Activated T-cell treated with anti-CD3 and anti-CD28 coated beads, Interleukin-2, amount 50 U/mL, for 72 hours (primary cell): ENCODE data around the gene ERLEC1. TPM values are rescaled to one million over a fixed set of nuclear protein-coding genes. Genes with fewer than 3 reads are reported as not detected.
"Not testable (repeated sequence)": the region's sequence is repeated elsewhere in the genome, so short reads cannot be mapped to it uniquely, and the experiment has no call there.

Experiments
- ATAC-seq, 2 donors: fragments of 150-1000 bp; cut with Tn5 transposase; replicated peaks in 1 of 2; 2 replicates each; pipeline ENCODE4 v1.10.0; 2021; ENCODE audit warnings: moderate library complexity in 2 of 2, mild to moderate bottlenecking in 1 of 2
- DNase-seq, 2 donors: peaks; one replicate each; pipeline ENCODE4 v3.0.0; 2021 to 2022; ENCODE audit warnings: mixed read lengths in 1 of 2
- H3K27ac Mint-ChIP-seq: one replicate; pipeline ENCODE4 v1.8.0; 2022; ENCODE audit warnings: mild to moderate bottlenecking, moderate library complexity, mixed read lengths
- H3K27me3 Mint-ChIP-seq: one replicate; pipeline ENCODE4 v1.8.0; 2022; ENCODE audit warnings: low read depth, mixed read lengths
- H3K36me3 Mint-ChIP-seq, 2 donors: one replicate each; pipeline ENCODE4 v1.8.0; 2022; ENCODE audit warnings: mixed read lengths in 2 of 2, mild to moderate bottlenecking in 1 of 2; ENCODE audit not compliant: insufficient read depth in 2 of 2
- H3K4me1 Mint-ChIP-seq: one replicate; pipeline ENCODE4 v1.8.0; 2022; ENCODE audit warnings: low read depth, mixed read lengths
- H3K4me3 Mint-ChIP-seq, 2 donors: one replicate each; pipeline ENCODE4 v1.8.0; 2022; ENCODE audit warnings: mild to moderate bottlenecking in 2 of 2, mixed read lengths in 2 of 2, moderate library complexity in 2 of 2
- H3K9me3 Mint-ChIP-seq, 2 donors: one replicate each; pipeline ENCODE4 v1.8.0; 2022; ENCODE audit warnings: mixed read lengths in 2 of 2
- total RNA-seq, 2 donors: library from RNA; stranded (reverse); gene quantifications; one replicate each; pipeline ENCODE4 v1.2.3, GENCODE V29; 2022

The ERLEC1 gene
- total RNA-seq, 2 donors from 2014 or later, result 24.4 to 31.4 TPM

DNA sequence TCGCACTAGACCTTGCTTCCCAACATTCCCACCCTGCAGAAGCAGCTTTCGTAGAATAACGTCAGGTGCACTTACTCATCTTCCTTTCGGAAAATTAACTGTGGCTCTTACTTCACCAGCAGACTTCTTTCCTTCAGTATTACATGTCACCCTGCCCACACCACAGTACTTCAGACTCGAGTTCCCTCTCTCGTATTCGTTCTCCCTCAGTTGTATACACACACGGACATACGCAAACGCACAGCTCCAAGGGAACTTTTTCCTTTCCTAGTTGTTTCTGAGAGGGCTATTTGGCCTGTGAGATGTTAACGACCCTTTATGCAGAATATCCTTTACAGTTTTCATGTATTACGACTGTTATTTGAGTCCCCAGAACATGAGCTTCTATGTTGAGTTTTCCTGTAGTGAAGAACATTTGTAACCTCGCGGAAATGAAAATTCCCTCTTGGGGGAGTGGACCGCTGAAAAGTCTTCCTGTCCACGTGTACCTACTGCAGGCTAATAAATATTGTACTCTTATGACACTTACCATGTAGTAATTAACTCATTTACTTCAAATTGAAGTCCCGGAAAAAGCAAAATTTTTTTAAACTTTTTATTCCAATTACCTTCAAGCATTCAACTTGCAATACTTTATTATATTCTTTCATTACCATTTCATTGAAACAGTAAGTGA, 908 bp downstream of the ERLEC1 start:
- peaks cover 52% of the 10 kb centered on the region for H3K4me1 Mint-ChIP-seq
- H3K27ac Mint-ChIP-seq, result peak overlapping the region; percentile 93
- peak overlapping the region; percentile 96 to 99 for H3K4me3 Mint-ChIP-seq
- H3K27me3 Mint-ChIP-seq, result no peaks in the 10 kb centered on the region
- H3K36me3 Mint-ChIP-seq, result peaks cover 8 to 9% of the 10 kb centered on the region in 2 donors
- ATAC-seq, result peak; percentile 27 to 30
- DNase-seq, result peak; percentile 18 to 20
- H3K9me3 Mint-ChIP-seq, result no peaks in the 10 kb centered on the region

DNA sequence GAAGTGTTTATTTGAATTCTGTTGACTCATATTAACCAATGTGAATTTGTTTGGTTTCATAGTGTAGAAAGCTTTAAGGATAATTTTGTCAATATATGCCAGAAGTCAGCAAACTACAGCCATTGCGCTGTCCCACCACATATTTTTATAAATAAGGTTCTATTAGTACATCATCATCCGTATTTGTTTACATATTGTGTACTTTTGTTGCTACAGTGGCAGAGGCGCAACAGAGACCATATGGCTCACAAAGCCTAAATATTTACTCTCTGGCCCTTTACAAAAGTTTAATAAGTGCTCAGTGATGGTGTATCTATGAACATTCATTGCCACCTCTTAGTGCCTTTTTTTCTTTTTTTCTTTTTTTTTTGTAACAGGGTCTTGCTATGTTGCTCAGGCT, 6.4 kb downstream of the ERLEC1 start:
- H3K27me3 Mint-ChIP-seq, result no peaks in the 10 kb centered on the region
- H3K4me1 Mint-ChIP-seq, result peaks cover 20% of the 10 kb centered on the region
- no peaks in the 10 kb centered on the region for H3K9me3 Mint-ChIP-seq
- no peak overlapping the region for H3K4me3 Mint-ChIP-seq
- H3K36me3 Mint-ChIP-seq, result peaks cover 0 to 4% of the 10 kb centered on the region in 2 donors
- ATAC-seq (no peak), DNase-seq (no peak)
- no peak overlapping the region for H3K27ac Mint-ChIP-seq

DNA sequence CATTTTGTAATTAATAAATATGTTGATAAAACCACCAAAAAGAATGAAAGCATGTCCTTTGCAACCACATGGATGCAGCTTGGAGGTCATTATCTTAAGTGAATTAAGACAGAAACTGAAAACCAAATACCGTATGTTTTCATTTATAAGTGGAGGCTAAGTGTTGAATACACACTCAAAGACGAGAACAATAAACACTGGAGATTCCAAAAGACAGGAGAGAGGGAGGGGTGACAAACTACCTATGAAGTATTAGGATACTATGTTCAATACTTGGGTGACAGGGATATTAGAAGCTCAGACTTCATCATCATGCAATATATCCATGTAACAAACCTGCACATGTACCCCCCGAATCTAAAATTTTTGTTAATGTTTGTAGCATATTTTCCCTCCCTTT, 7.0 kb downstream of the ERLEC1 start:
- no peaks in the 10 kb centered on the region for H3K27me3 Mint-ChIP-seq

GRCh38 chr2:53801547-53801946, 14.7 kb downstream of the ERLEC1 start:
- Mint-ChIP-seq H3K4me1 (no peaks in the 10 kb centered on the region), H3K27me3 (no peaks in the 10 kb centered on the region), H3K9me3 (no peaks in the 10 kb centered on the region), H3K36me3 (peaks cover 4 to 22% of the 10 kb centered on the region in 2 donors), H3K27ac (no peak overlapping the region), H3K4me3 (no peak overlapping the region)
- DNase-seq (no peak), ATAC-seq (no peak)

More for the DNA sequence above, 7.0 kb downstream of the ERLEC1 start:
- no peak overlapping the region for H3K4me3 Mint-ChIP-seq
- peaks cover 14% of the 10 kb centered on the region for H3K4me1 Mint-ChIP-seq
- no peaks in the 10 kb centered on the region for H3K9me3 Mint-ChIP-seq
- peaks cover 0 to 4% of the 10 kb centered on the region in 2 donors for H3K36me3 Mint-ChIP-seq
- ATAC-seq (no peak), DNase-seq (no peak)
- peak overlapping the region; percentile 33 for H3K27ac Mint-ChIP-seq

GRCh38 chr2:53802617-53803151, 15.8 kb downstream of the ERLEC1 start:
- Mint-ChIP-seq H3K27ac (peak overlapping the region; percentile 21), H3K9me3 (no peaks in the 10 kb centered on the region), H3K4me1 (no peaks in the 10 kb centered on the region), H3K36me3 (peaks cover 5 to 27% of the 10 kb centered on the region in 2 donors), H3K27me3 (no peaks in the 10 kb centered on the region), H3K4me3 (no peak overlapping the region)
- ATAC-seq, result no peak
- no peak for DNase-seq

DNA sequence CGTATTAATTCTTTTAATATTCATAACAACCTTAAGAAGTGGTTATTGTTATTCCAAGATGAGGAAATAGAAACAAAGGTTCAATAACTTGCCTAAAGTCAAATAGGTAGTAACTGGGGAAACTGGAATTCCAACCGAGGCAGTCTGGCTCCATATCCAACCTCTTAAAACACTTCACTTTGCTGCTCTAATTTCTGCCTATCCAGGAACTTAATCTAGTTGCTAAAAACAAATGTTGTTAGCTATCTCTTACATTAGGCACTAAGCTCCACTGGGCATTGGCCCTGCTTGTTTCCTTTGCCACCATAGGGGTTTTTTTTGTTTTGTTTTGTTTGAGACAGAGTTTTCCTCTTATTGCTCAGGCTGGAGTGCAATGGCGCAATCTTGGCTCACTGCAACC, 24.8 kb downstream of the ERLEC1 start:
- H3K4me3 Mint-ChIP-seq, result no peak overlapping the region
- ATAC-seq, result no peak
- H3K4me1 Mint-ChIP-seq, result no peaks in the 10 kb centered on the region
- DNase-seq, result no peak
- H3K9me3 Mint-ChIP-seq, result no peaks in the 10 kb centered on the region
- peaks cover 5 to 21% of the 10 kb centered on the region in 2 donors for H3K36me3 Mint-ChIP-seq
- no peak overlapping the region for H3K27ac Mint-ChIP-seq
- H3K27me3 Mint-ChIP-seq, result no peaks in the 10 kb centered on the region

DNA sequence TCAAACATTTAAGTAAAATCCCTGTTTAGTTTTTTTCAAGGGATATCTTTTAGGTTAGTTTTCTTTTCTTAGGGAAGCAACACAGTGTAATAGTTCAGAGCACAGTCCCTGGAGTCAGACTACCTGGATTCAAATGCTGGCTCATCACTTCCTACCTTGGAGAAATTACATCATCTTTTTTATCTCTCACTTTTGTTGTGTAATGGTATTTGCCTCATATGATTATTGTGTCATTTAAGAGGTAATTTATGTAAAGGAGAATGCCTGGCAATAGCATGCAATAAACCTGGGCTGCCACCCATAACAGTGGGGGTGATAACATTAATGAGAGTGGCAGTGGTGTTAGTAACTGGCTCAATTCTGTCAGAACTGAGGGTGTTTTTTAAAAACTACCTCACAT, 26.3 kb downstream of the ERLEC1 start:
- no peaks in the 10 kb centered on the region for H3K4me1 Mint-ChIP-seq
- ATAC-seq, result no peak
- peaks cover 3 to 19% of the 10 kb centered on the region in 2 donors for H3K36me3 Mint-ChIP-seq
- peak overlapping the region; percentile 15 for H3K27ac Mint-ChIP-seq
- no peak for DNase-seq
- H3K27me3 Mint-ChIP-seq, result no peaks in the 10 kb centered on the region
- H3K4me3 Mint-ChIP-seq, result no peak overlapping the region
- no peaks in the 10 kb centered on the region for H3K9me3 Mint-ChIP-seq

DNA sequence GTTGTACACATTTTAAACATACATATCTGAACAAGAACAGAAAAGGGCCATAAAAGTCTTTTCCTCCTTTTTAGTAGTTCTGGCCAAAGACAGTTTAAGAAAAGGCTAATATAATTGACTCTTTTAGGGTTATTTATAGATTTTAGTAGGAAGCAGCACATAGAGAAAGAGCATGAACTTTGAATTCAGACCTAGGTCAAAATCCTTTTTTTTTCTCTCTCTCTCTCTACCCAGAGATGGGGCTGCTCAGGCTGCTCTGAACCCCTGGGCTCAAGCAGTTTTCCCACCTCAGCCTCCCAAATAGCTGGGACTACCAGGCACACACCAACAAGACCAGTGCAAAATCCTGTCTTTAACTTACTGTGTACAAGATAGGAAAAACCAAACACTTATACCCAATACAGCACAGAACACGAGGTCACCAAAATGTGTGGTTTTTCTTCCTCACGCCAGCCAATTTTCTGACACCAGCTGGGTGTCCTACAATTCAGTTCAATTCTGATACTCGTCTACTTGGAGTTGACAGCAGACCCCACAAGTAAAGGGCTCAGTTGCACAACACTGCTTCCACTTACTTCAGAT, 32.1 kb downstream of the ERLEC1 start:
- Mint-ChIP-seq H3K4me1 (no peaks in the 10 kb centered on the region), H3K9me3 (no peaks in the 10 kb centered on the region), H3K36me3 (peaks cover 0 to 19% of the 10 kb centered on the region in 2 donors), H3K27ac (no peak overlapping the region), H3K27me3 (no peaks in the 10 kb centered on the region), H3K4me3 (no peak overlapping the region)
- ATAC-seq (no peak), DNase-seq (no peak)

GRCh38 chr2:53819634-53820033, 32.8 kb downstream of the ERLEC1 start:
- no peak for DNase-seq
- no peak for ATAC-seq
- Mint-ChIP-seq H3K4me1 (no peaks in the 10 kb centered on the region), H3K27me3 (no peaks in the 10 kb centered on the region), H3K27ac (no peak overlapping the region), H3K4me3 (no peak overlapping the region), H3K9me3 (no peaks in the 10 kb centered on the region), H3K36me3 (peaks cover 0 to 17% of the 10 kb centered on the region in 2 donors)

DNA sequence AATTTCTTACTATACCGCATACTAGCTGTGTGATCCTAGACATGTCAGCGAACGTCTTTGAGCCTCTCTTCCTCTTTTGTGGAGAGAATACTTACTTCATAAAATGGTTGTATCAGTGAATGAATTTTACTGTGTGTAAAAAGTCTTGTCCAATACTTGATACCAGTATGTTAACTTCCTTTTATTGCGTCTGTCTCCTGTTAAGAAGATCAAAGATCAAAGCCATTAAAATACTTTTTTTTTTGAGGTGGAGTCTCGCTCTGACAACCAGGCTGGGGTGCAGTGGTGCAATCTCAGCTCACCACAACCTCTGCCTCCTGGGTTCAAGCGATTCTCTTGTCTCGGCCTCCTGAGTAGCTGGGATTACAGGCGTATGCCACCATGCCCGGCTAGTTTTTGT, 33.2 kb downstream of the ERLEC1 start:
- Mint-ChIP-seq H3K4me3 (no peak overlapping the region), H3K27me3 (no peaks in the 10 kb centered on the region), H3K36me3 (peaks cover 0 to 16% of the 10 kb centered on the region in 2 donors), H3K9me3 (no peaks in the 10 kb centered on the region), H3K27ac (no peak overlapping the region), H3K4me1 (no peaks in the 10 kb centered on the region)
- ATAC-seq, result no peak
- no peak for DNase-seq

GRCh38 chr2:53820711-53821110, 33.9 kb downstream of the ERLEC1 start:
- DNase-seq (no peak), ATAC-seq (no peak)
- no peak overlapping the region for H3K4me3 Mint-ChIP-seq
- no peaks in the 10 kb centered on the region for H3K4me1 Mint-ChIP-seq
- H3K9me3 Mint-ChIP-seq, result no peaks in the 10 kb centered on the region
- H3K27me3 Mint-ChIP-seq, result no peaks in the 10 kb centered on the region
- no peak overlapping the region for H3K27ac Mint-ChIP-seq
- peaks cover 0 to 9% of the 10 kb centered on the region in 2 donors for H3K36me3 Mint-ChIP-seq

DNA sequence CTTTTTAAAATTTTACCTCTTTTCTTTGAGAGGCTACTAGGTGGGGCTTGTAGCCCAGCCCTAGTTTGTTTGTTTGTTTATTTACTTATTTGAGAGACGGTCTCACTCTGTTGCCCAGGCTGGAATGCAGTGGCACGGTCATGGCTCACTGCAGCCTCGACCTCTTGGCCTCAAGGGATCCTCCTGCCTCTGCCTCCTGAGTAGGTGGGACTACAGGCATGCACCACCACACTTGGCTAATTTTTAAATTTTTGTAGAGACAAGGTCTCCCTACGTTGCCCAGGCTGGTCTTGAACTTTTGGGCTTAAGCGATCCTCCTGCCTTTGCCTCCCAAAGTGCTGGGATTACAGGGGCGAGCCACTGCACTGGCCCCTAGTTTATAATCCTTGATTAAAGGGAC, 35.0 kb downstream of the ERLEC1 start:
- peaks cover 0 to 9% of the 10 kb centered on the region in 2 donors for H3K36me3 Mint-ChIP-seq
- DNase-seq (no peak), ATAC-seq (no peak)
- H3K4me3 Mint-ChIP-seq, result no peak overlapping the region
- H3K27ac Mint-ChIP-seq, result no peak overlapping the region
- no peaks in the 10 kb centered on the region for H3K4me1 Mint-ChIP-seq
- no peaks in the 10 kb centered on the region for H3K27me3 Mint-ChIP-seq
- H3K9me3 Mint-ChIP-seq, result no peaks in the 10 kb centered on the region

DNA sequence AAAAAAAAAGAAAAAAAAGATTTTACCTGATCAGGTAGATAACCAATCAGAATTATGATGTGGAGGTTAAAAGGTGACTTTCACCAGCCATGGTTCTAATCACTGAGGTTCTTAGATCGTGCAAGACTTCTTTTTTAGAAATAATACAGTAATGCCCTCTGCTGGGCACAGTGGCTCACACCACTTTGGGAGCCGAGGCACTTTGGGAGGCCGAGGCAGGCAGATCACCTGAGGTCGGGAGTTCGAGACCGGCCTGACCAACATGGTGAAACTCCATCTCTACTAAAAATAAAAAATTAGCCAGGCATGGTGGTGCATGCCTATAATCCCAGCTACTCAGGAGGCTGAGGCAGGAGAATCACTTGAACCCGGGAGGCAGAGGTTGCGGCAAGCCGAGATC, 36.8 kb downstream of the ERLEC1 start:
- not testable (repeated sequence) for H3K36me3 Mint-ChIP-seq, H3K9me3 Mint-ChIP-seq, H3K4me3 Mint-ChIP-seq, H3K4me1 Mint-ChIP-seq, ATAC-seq, H3K27ac Mint-ChIP-seq, H3K27me3 Mint-ChIP-seq
- peak; percentile 10 to 16 for DNase-seq

GRCh38 chr2:53826030-53826410, 39.2 kb downstream of the ERLEC1 start:
- DNase-seq (no peak), ATAC-seq (no peak)
- Mint-ChIP-seq H3K27me3 (no peaks in the 10 kb centered on the region), H3K9me3 (no peaks in the 10 kb centered on the region), H3K27ac (no peak overlapping the region), H3K4me3 (no peak overlapping the region), H3K36me3 (peaks cover 0 to 2% of the 10 kb centered on the region in 2 donors), H3K4me1 (no peaks in the 10 kb centered on the region)
